ENCODE results near the gene ATAD3A.
"Not testable (repeated sequence)": the region's sequence is repeated elsewhere in the genome, so short reads cannot be mapped to it uniquely, and the experiment has no call there.

Gene ATAD3A

GRCh38 chr1:1547011-1547410 is 35.0 kb downstream of the ATAD3A start:
- H3K4me1 Mint-ChIP-seq = no peaks in the 10 kb centered on the region
- H3K36me3 Mint-ChIP-seq (ENCODE audit: low read depth) = peaks cover under 1% of the 10 kb centered on the region
- no peak overlapping the region for H3K4me3 Mint-ChIP-seq
- ATAC-seq = no peak
- DNase-seq = no peak
- no peaks in the 10 kb centered on the region for H3K9me3 Mint-ChIP-seq
- no peak overlapping the region for H3K27ac Mint-ChIP-seq
- no peaks in the 10 kb centered on the region for H3K27me3 Mint-ChIP-seq

- no peaks in the 10 kb centered on the region for H3K9me3 Mint-ChIP-seq
- H3K27ac Mint-ChIP-seq = no peak overlapping the region
- no peak overlapping the region for H3K4me3 Mint-ChIP-seq
- DNase-seq (no peak), ATAC-seq (no peak)
- H3K27me3 Mint-ChIP-seq = no peaks in the 10 kb centered on the region
- no peaks in the 10 kb centered on the region for H3K4me1 Mint-ChIP-seq
- no peaks in the 10 kb centered on the region for H3K36me3 Mint-ChIP-seq (ENCODE audit: low read depth)
Measured at GRCh38 chr1:1547476-1547875, 35.5 kb downstream of the ATAD3A start.

DNA sequence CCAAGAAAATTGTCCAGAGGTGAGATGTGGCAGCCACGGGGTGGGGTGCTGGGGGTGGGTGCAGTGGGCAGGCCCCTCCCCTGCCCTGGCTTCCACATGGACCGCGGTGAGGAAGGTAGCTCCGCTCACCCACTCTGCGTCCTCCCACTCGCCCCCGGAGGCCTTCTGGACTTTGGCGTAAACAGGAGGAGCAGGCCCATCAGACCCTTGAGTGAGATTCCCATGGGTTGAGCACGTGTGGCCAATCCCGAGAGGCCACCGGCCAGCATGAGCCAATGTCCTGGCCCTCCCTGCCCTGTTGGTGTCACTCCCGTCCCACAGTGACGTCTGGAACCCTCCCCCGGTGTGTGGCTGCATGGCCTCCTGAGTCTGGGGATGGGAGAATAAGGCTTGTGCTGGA is 36.6 kb downstream of the ATAD3A start:
- no peaks in the 10 kb centered on the region for H3K9me3 Mint-ChIP-seq
- no peaks in the 10 kb centered on the region for H3K36me3 Mint-ChIP-seq (ENCODE audit: low read depth)
- H3K4me1 Mint-ChIP-seq = no peaks in the 10 kb centered on the region
- H3K27ac Mint-ChIP-seq = no peak overlapping the region
- no peaks in the 10 kb centered on the region for H3K27me3 Mint-ChIP-seq
- ATAC-seq = no peak
- no peak for DNase-seq
- no peak overlapping the region for H3K4me3 Mint-ChIP-seq

DNA sequence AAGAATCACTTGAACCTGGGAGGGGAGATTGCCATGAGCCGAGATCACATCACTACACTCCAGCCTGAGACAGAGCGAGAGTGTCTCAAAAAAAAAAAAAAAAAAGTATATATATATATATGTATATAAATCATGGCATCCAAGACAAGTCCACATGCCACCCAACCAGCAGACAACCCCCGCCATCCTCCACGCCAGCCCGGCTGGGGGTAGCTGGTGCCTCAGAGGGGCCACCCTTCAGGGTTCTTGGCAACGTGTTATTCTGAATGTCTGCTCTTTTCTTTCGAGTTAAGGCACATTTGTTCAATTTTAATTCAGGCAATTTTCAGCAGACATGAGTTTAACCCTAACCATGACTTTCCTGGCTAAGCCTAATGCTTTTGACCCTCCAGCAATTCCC is 38.1 kb downstream of the ATAD3A start:
- H3K36me3 Mint-ChIP-seq (ENCODE audit: low read depth) = no peaks in the 10 kb centered on the region

DNA sequence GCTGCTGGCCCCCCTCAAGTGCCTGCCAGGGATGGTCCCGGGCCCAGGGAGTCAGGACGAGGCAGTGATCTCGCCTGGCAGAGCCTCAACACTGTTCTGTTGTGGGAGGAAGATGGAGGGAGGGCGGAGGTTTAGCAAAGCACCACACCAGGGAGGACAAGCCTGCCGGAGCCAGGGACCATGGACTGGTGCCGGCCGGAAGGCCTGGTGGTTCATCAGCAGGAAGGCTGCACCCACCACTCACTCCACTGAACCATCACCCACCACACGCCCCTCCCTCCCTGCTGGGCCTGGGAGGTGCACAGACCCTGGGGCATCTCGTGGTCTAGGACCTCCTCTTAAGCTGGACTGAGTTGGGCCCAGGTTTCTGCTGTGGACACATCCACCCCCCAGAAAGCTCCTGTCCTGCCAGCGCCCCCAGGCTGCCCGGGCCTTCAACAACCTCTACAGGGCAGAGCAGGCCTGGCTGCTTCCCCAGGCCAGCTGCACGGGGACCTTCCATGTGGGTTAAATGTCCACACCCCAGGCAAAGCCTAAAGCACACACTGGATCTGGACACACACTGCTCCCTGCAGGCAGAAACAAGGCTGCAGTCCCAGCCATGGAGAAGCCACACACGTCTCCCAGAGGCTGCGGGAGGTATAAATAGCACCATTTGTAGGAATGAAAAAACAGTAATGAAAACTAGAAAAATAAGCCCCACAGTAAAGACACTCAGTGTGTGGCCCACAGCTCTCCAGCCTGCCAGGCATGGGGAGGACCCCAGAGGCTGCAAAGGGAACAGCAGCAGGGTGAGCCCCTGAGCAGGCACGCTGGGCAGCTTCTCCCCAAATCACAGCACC is 38.9 kb downstream of the ATAD3A start:
- Mint-ChIP-seq H3K27ac (no peak overlapping the region), H3K36me3 (ENCODE audit: low read depth) (peaks cover 2% of the 10 kb centered on the region), H3K4me1 (peaks cover 2% of the 10 kb centered on the region), H3K4me3 (no peak overlapping the region), H3K27me3 (no peaks in the 10 kb centered on the region), H3K9me3 (no peaks in the 10 kb centered on the region)
- DNase-seq (no peak), ATAC-seq (peak; percentile 20)

More for the DNA sequence above, 38.1 kb downstream of the ATAD3A start:
- Mint-ChIP-seq H3K27me3 (no peaks in the 10 kb centered on the region), H3K27ac (no peak overlapping the region), H3K9me3 (no peaks in the 10 kb centered on the region), H3K4me3 (no peak overlapping the region), H3K4me1 (no peaks in the 10 kb centered on the region)
- DNase-seq (no peak), ATAC-seq (no peak)

DNA sequence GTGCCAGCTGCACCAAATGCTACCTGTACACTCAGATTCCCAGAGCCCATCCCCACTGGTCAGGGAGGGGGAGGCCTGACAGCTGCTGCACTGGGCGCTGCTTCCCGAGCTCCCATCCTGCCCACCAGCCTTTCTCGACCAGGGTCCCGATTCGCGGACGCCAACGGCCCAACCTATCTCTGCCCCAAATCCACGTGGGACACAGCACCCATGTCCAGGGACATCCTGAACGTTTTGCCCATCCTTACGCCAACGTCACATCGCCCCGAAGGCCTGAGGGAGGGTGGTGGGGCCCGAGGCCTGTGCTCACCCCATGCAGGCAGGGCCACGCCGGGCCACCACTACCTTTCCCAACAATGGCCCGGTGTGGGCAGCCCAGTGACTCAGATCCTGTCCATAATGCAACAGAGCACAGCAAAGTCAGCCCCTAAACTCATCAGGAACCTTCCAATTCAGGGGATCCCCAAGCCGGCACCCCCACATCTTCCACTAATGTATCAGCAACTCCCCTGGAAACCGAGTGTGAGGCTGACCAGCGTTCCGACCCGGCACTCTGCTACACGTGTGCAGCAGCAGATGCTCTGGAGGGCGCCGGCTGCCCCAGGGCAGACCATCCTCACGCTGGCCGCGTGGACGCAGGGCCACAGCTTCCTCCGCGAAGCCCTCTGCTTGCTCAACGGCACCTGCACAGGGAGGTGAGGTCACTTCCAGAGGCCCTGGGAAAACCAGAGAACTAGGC is 39.7 kb downstream of the ATAD3A start:
- DNase-seq (no peak), ATAC-seq (no peak)
- Mint-ChIP-seq H3K4me3 (no peak overlapping the region), H3K36me3 (ENCODE audit: low read depth) (peaks cover 2% of the 10 kb centered on the region), H3K4me1 (peaks cover 2% of the 10 kb centered on the region), H3K27me3 (no peaks in the 10 kb centered on the region), H3K27ac (no peak overlapping the region), H3K9me3 (no peaks in the 10 kb centered on the region)

GRCh38 chr1:1552263-1552639 is 40.3 kb downstream of the ATAD3A start:
- Mint-ChIP-seq H3K27ac (no peak overlapping the region), H3K9me3 (no peaks in the 10 kb centered on the region), H3K4me3 (no peak overlapping the region), H3K36me3 (ENCODE audit: low read depth) (peaks cover 2% of the 10 kb centered on the region), H3K27me3 (no peaks in the 10 kb centered on the region), H3K4me1 (peaks cover 2% of the 10 kb centered on the region)
- ATAC-seq (no peak), DNase-seq (no peak)

DNA sequence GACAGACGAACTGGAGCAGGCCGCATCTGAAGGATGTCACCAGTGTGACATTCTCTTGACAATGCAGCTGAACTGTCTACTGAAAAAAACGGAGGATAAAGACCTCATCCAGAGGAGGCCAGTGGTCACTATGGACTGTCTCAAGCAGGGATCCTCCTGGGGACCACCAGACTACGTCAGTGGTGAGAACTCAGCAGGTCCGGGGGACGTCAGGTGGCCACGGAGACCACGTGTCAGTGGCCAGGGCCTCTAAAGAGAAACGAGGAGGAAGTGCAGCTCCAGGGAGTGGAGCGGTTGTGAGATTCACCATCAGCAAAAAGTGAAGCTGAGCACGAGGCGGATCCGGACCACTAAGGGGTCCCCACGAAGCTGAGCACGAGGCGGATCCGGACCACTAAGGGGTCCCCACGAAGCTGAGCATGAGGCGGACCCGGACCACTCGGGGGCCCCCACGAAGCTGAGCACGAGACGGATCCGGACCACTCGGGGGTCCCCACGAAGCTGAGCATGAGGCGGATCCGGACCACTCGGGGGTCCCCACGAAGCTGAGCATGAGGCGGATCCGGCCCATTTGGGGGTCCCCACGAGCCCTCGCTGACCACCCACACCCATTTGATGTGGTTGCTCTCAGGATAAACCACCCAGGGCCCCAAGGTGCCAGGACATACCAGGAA is 42.0 kb downstream of the ATAD3A start:
- no peaks in the 10 kb centered on the region for H3K9me3 Mint-ChIP-seq
- H3K4me1 Mint-ChIP-seq = peaks cover 2% of the 10 kb centered on the region
- DNase-seq (no peak), ATAC-seq (no peak)
- H3K27me3 Mint-ChIP-seq = no peaks in the 10 kb centered on the region
- no peak overlapping the region for H3K27ac Mint-ChIP-seq
- peaks cover 2% of the 10 kb centered on the region for H3K36me3 Mint-ChIP-seq (ENCODE audit: low read depth)
- H3K4me3 Mint-ChIP-seq = no peak overlapping the region

- DNase-seq = no peak
- no peak overlapping the region for H3K27ac Mint-ChIP-seq
- peaks cover 2% of the 10 kb centered on the region for H3K4me1 Mint-ChIP-seq
- no peak for ATAC-seq
- H3K9me3 Mint-ChIP-seq = no peaks in the 10 kb centered on the region
- no peak overlapping the region for H3K4me3 Mint-ChIP-seq
- no peaks in the 10 kb centered on the region for H3K27me3 Mint-ChIP-seq
- peaks cover 4% of the 10 kb centered on the region for H3K36me3 Mint-ChIP-seq (ENCODE audit: low read depth)
Measured at GRCh38 chr1:1554550-1554925, 42.6 kb downstream of the ATAD3A start.

DNA sequence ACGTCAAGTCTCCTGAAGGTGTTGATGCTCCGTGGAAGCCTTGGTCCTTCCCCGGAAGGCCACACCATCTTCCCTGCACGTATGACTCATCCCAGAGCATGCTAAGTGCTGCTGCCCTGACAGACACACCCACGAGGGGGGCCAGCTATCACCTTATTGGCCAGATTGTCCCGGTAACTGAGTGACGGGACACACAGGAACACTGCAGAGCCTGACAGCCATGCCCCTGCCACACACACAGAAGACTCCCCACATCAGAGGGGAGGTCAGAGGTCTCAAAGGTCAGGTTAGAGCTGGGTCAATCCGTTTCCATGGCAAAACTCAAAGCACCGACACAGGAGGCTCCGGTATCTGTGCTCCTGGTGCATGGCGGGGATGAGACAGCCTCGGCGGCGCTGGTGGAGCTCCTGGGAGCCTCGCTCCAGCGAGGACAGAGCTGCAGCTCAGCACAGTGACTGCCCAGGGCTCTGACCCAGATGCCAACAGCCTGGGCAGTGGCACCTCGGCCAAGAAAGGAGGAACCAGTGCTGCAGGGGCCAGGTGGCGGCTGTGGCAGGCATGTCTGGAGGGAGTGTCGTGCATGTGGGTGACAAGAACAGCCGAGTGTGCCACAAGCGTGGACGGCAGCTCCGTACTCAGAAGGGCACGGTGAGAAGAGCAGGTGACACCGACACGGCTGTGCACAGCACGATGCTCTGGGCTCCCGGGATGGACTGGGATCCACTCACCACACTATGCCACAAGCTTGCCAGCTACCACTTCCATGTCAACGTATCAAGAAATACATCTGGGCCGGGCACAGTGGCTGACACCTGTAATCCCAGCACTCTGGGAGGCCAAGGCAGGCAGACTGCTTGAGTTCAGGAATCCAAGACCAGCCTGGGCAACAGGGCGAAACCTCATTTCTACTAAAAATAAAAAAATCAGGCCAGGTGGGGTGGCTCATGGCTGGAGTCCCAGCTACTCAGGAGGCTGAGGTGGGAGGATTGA is 43.3 kb downstream of the ATAD3A start:
- H3K27ac Mint-ChIP-seq = no peak overlapping the region
- H3K27me3 Mint-ChIP-seq = no peaks in the 10 kb centered on the region
- ATAC-seq (no peak), DNase-seq (no peak)
- H3K36me3 Mint-ChIP-seq (ENCODE audit: low read depth) = peaks cover 4% of the 10 kb centered on the region
- no peak overlapping the region for H3K4me3 Mint-ChIP-seq
- peaks cover 2% of the 10 kb centered on the region for H3K4me1 Mint-ChIP-seq
- H3K9me3 Mint-ChIP-seq = no peaks in the 10 kb centered on the region

DNA sequence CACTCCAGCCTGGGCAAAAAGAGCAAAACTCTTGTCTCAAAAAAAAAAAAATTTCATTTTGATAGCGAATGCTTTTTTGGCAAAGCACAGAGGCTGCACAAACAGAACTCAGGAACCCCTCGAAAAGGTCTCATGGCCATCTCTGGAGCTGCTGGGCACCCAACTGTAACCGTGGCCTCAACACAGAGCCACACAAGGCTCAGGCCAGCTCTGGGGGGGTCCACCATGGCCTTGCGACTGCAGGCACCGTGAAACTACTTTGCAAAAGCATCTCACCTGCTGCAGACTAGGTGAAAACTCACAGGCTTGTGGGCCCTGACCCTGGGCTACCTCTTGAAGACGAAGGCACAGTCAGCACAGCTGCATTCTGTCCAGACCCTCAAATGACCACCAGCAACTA is 44.5 kb downstream of the ATAD3A start:
- Mint-ChIP-seq H3K4me3 (no peak overlapping the region), H3K9me3 (no peaks in the 10 kb centered on the region), H3K27me3 (no peaks in the 10 kb centered on the region), H3K4me1 (peaks cover 2% of the 10 kb centered on the region), H3K27ac (no peak overlapping the region), H3K36me3 (ENCODE audit: low read depth) (peaks cover 4% of the 10 kb centered on the region)
- ATAC-seq = no peak
- DNase-seq = no peak

GRCh38 chr1:1556961-1557360 is 45.0 kb downstream of the ATAD3A start:
- H3K4me3 Mint-ChIP-seq; H3K27ac Mint-ChIP-seq; H3K9me3 Mint-ChIP-seq; DNase-seq; H3K4me1 Mint-ChIP-seq; H3K36me3 Mint-ChIP-seq (ENCODE audit: low read depth); H3K27me3 Mint-ChIP-seq; ATAC-seq: not testable (repeated sequence)

DNA sequence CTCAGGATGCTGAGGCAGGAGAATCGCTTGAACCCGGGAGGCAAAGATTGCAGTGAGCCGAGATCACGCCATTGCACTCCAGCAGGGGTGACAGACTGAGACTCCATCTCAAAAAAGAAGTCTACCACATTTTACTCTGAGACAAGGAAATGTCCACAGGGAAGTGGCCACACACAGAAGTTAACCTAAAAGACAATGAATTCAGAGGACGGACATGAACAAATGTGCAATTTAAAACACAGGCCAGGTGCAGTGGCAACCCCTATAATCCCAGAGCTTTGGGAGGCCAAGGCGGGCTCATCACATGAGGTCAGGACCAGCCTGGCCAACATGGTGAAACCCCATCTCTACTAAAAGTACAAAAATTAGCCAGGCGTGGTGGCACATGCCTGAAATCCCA is 45.7 kb downstream of the ATAD3A start:
- peaks cover 10% of the 10 kb centered on the region for H3K36me3 Mint-ChIP-seq (ENCODE audit: low read depth)
- H3K4me1 Mint-ChIP-seq, DNase-seq, ATAC-seq, H3K9me3 Mint-ChIP-seq, H3K4me3 Mint-ChIP-seq, H3K27me3 Mint-ChIP-seq, H3K27ac Mint-ChIP-seq: not testable (repeated sequence)

GRCh38 chr1:1558591-1558990 is 46.6 kb downstream of the ATAD3A start:
- peak overlapping the region; percentile 52 for H3K27ac Mint-ChIP-seq
- ATAC-seq (no peak), DNase-seq (no peak)
- no peaks in the 10 kb centered on the region for H3K27me3 Mint-ChIP-seq
- peaks cover 11% of the 10 kb centered on the region for H3K36me3 Mint-ChIP-seq (ENCODE audit: low read depth)
- H3K9me3 Mint-ChIP-seq = no peaks in the 10 kb centered on the region
- H3K4me3 Mint-ChIP-seq = no peak overlapping the region
- H3K4me1 Mint-ChIP-seq = peaks cover 2% of the 10 kb centered on the region
